Immature natural killer cell (primary cell): ENCODE measurements around the gene ARL2BP. TPM values are rescaled to one million over a fixed set of nuclear protein-coding genes. Genes with fewer than 3 reads are reported as not detected.

Source experiments
- DNase-seq, 3 donors: peaks; one replicate each; pipeline ENCODE4 v3.0.0; 2022; ENCODE audit warnings: mixed read lengths in 1 of 3
- H3K27ac Mint-ChIP-seq, 6 donors: one replicate each; pipeline ENCODE4 v1.8.0; 2020; ENCODE audit warnings: mixed read lengths in 6 of 6, mild to moderate bottlenecking in 5 of 6, inconsistent platforms in 4 of 6, moderate library complexity in 3 of 6
- H3K27me3 Mint-ChIP-seq, 3 donors: one replicate each; pipeline ENCODE4 v1.8.0; 2020 to 2021; ENCODE audit warnings: low read depth in 3 of 3, mild to moderate bottlenecking in 3 of 3, mixed read lengths in 3 of 3, moderate library complexity in 3 of 3, inconsistent platforms in 1 of 3
- H3K36me3 Mint-ChIP-seq, 3 donors: one replicate each; pipeline ENCODE4 v1.8.0; 2020; ENCODE audit warnings: mixed read lengths in 3 of 3, inconsistent platforms in 2 of 3, mild to moderate bottlenecking in 2 of 3
- H3K4me1 Mint-ChIP-seq, 2 donors: one replicate each; pipeline ENCODE4 v1.8.0; 2020; ENCODE audit warnings: inconsistent platforms in 2 of 2, mild to moderate bottlenecking in 2 of 2, mixed read lengths in 2 of 2, moderate library complexity in 1 of 2
- H3K4me3 Mint-ChIP-seq, 5 donors: one replicate each; pipeline ENCODE4 v1.8.0; 2020; ENCODE audit warnings: mild to moderate bottlenecking in 5 of 5, mixed read lengths in 5 of 5, inconsistent platforms in 3 of 5, moderate library complexity in 3 of 5
- H3K9me3 Mint-ChIP-seq, 6 donors: one replicate each; pipeline ENCODE4 v1.8.0; 2020; ENCODE audit warnings: mild to moderate bottlenecking in 6 of 6, mixed read lengths in 6 of 6, inconsistent platforms in 4 of 6, moderate library complexity in 3 of 6
- polyA plus RNA-seq, 3 donors: library from polyadenylated mRNA; unstranded; fragments of 300-500 nt; fragmentation: Illumina TruSeq; gene quantifications; one replicate each; pipeline ENCODE4 v1.2.3, GENCODE V29; 2021

The ARL2BP gene
- polyA plus RNA-seq, 3 donors from 2014 or later, result 130 to 221 (median 136) TPM

DNA sequence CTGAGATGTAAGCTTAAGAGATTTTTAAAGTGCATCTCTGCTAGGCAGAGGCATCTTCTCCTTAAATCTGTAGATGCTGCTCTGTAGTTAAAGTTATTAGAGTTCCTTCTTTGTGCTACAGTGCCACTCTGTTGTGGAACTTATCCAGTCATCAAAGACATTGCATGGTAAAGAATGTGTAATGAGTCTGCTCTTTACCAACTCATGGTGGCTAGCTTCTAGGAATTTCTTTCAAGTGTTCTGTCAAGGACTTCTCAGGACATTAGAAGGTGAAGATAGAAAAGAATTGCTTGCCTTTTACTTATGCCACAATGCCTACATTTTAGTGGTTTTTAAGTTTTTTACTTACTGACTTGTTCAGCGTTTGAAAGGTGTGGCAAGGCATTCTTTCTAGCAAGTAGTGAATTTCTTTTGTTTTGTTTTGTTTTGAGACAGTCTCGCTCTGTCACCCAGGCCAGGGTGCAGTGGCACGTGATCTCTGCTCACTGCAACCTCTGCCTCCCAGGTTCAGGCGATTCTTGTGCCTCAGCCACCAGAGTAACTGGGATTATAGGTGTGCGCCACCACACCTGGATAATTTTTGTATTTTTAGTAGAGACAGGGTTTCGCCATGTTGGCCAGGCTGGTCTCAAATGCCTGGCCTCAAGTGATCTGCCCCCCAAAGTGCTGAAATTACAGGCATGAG, 20.3 kb upstream of the ARL2BP start:
- Mint-ChIP-seq H3K27me3 (no peaks in the 10 kb centered on the region), H3K27ac (no peak overlapping the region), H3K36me3 (peaks cover 22 to 54% (median 47%) of the 10 kb centered on the region in 3 donors), H3K9me3 (no peaks in the 10 kb centered on the region), H3K4me1 (no peaks in the 10 kb centered on the region), H3K4me3 (no peak overlapping the region)
- no peak for DNase-seq

DNA sequence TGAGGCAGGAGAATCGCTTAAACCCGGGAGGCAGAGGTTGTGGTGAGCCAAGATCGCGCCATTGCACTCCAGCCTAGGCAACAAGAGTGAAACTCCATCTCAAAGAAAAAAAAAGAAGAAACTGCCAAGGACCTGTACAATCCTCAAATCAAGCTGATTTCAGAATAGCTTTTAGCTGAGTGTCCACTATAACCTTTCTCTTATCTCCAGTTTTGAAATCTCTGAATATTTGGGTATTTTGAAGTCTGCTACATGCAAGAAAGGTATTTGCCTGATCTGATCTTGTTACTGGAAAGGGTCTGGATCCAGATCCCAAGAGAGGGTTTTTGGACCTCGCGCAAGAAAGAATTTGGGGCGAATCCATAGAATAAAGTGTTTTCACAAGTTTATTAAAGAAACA, 19.1 kb upstream of the ARL2BP start:
- Mint-ChIP-seq H3K27ac (no peak overlapping the region), H3K36me3 (peaks cover 12 to 51% (median 41%) of the 10 kb centered on the region in 3 donors)

DNA sequence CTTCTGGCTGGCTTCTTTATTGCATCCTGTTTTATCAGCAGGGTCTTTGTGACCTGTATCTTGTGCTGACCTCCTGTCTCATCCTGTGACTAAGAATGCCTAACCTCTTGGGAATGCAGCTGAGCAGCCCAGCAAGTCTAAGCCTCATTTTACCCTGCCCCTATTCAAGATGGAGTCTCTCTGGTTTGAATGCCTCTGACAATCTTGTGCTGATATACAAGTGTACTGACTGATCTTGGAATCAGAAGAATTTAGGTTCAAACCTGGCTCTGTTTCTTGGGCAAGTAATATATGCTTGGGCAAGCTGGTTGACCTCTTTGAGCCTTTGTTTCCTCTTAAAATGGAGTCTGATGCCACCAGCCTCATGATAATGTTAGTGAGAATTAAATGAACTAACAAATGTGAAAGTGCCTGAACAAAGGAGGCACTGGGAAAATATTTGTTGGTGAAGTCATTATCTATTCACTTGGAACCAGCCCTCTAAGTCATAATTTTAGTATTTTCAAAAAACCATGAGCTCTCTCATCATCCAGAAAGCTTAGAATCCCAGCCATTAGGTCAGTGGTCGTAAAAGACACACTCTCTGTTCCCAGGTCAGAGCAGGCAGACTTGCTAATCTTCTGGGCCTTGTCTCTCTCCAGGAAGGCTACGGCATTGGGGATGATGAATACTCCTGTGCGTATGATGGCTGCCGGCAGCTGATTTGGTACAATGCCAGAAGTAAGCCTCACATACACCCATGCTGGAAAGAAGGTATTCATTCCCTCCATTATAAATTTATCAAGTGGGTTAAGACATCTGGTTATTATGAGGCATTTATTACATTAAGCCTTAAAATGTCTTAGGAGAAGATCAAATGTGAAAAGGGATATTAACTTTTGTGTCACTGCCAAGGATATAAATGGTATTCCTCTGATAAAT, 18.1 kb upstream of the ARL2BP start:
- Mint-ChIP-seq H3K4me1 (no peaks in the 10 kb centered on the region), H3K27me3 (no peaks in the 10 kb centered on the region), H3K9me3 (no peaks in the 10 kb centered on the region), H3K27ac (peak overlapping the region in 2 of 6 donors; percentile 28 to 41), H3K36me3 (peaks cover 16 to 50% (median 41%) of the 10 kb centered on the region in 3 donors), H3K4me3 (no peak overlapping the region)
- DNase-seq, result no peak

More for the DNA sequence above, 19.1 kb upstream of the ARL2BP start:
- H3K4me3 Mint-ChIP-seq, result no peak overlapping the region
- no peaks in the 10 kb centered on the region for H3K27me3 Mint-ChIP-seq
- no peaks in the 10 kb centered on the region for H3K4me1 Mint-ChIP-seq
- DNase-seq, result no peak
- no peaks in the 10 kb centered on the region for H3K9me3 Mint-ChIP-seq

DNA sequence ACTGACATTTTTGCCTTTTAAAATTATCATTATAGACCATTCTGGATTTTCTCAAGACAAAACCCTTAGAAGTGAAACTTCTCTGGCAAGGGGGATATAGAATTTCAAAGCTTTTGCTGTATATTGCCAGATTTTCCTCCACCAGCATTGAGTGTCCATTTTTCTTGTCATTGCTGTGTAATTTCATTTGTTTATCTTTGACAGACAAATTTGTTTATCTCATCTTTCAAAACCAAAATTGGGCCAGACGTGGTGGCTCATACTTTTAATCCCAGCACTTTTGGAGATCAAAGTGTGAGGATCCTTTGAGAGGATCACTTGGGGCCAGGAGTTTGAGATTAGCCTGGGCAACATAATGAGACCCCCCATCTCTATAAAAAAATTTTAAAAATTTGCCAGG, 16.0 kb upstream of the ARL2BP start:
- Mint-ChIP-seq H3K9me3 (no peaks in the 10 kb centered on the region), H3K27ac (no peak overlapping the region), H3K4me1 (no peaks in the 10 kb centered on the region), H3K36me3 (peaks cover 18 to 51% (median 36%) of the 10 kb centered on the region in 3 donors), H3K4me3 (no peak overlapping the region), H3K27me3 (no peaks in the 10 kb centered on the region)
- DNase-seq, result no peak

DNA sequence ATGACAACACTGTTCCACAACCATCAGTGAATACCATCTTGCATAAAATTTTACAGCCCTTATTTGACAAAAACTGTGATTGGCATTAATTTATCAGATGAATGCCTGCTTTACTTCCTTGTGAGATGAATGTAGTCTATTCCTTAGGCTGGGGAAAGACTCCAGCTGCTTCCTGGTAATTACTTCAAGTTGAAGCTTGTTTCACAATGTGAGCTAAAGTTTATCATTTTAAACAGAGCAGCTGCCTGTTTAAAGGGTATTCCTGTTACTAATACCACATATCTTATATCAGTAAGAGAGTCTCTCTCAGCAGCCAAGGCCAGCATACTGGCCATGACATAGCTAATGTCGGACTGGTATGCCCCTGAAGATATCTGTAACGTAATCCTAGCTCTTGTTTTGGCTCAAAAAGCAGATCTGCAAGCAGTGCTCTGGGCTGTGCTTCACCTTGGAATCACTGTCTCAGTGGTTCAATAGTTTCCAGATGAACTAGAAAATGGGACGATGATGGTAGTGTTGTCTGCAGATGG, 13.2 kb upstream of the ARL2BP start:
- DNase-seq, result no peak
- H3K27ac Mint-ChIP-seq, result no peak overlapping the region
- no peak overlapping the region for H3K4me3 Mint-ChIP-seq
- peaks cover 24 to 59% (median 44%) of the 10 kb centered on the region in 3 donors for H3K36me3 Mint-ChIP-seq
- no peaks in the 10 kb centered on the region for H3K4me1 Mint-ChIP-seq
- no peaks in the 10 kb centered on the region for H3K27me3 Mint-ChIP-seq
- no peaks in the 10 kb centered on the region for H3K9me3 Mint-ChIP-seq

DNA sequence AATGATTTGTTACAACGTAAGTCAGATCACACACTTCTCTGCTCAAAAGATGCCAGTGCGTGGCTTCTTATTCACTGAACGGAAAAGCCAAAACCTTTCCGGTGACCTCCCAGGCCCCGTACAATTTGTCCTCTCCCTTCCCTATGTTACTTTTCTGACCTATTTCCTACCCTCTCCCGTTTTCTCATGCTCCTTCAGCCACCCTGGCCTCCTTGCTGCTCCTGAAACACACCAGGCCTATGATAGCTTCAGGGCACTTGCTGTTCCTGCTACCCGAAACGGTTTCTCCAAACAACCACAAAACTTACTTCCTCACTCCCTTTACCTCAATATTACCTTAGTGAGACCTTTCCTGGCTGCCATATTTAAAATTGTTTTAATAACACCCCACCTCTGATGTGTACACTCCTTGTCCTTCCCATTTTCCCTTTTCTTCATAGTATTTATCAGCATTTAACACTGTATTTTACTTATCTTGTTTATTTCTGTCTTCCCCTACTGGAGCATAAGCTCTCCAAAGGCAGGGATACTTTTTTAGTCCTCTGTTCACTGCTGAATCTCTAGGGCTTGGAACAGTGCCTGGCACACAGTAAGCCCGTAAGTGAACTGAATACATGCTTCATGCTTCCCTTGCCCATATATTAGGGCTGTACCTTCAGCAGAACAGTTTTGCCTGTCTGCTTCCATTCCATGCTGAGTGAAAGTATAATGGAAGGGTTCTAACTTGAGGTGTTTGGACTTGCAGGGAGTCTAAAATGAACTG, 10.9 kb upstream of the ARL2BP start:
- no peaks in the 10 kb centered on the region for H3K4me1 Mint-ChIP-seq
- H3K27me3 Mint-ChIP-seq, result no peaks in the 10 kb centered on the region
- H3K9me3 Mint-ChIP-seq, result no peaks in the 10 kb centered on the region
- no peak for DNase-seq
- no peak overlapping the region for H3K4me3 Mint-ChIP-seq
- H3K36me3 Mint-ChIP-seq, result peaks cover 37 to 64% (median 43%) of the 10 kb centered on the region in 3 donors
- peak overlapping the region in 1 of 6 donors; percentile 9 for H3K27ac Mint-ChIP-seq

DNA sequence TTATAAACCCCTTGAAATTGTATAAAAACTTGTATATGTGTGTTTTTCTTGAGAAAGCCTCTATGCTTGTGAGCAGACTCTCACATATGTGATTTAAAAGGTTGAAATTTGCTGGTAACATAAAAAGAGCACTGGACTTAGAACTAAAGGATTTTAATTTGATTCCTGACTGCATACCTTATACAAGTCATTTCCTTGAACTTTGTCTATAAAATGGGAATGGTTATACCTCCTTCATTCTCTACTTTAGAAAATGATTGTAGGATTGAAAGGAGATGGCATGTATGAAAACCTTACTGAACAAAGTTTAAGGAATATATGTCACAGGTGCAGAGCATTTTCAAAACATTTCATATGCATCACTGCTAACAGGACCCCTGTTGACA, 10.4 kb upstream of the ARL2BP start:
- DNase-seq, result no peak
- Mint-ChIP-seq H3K4me1 (no peaks in the 10 kb centered on the region), H3K9me3 (no peaks in the 10 kb centered on the region), H3K27me3 (no peaks in the 10 kb centered on the region), H3K36me3 (peaks cover 39 to 66% (median 43%) of the 10 kb centered on the region in 3 donors), H3K27ac (no peak overlapping the region), H3K4me3 (no peak overlapping the region)

DNA sequence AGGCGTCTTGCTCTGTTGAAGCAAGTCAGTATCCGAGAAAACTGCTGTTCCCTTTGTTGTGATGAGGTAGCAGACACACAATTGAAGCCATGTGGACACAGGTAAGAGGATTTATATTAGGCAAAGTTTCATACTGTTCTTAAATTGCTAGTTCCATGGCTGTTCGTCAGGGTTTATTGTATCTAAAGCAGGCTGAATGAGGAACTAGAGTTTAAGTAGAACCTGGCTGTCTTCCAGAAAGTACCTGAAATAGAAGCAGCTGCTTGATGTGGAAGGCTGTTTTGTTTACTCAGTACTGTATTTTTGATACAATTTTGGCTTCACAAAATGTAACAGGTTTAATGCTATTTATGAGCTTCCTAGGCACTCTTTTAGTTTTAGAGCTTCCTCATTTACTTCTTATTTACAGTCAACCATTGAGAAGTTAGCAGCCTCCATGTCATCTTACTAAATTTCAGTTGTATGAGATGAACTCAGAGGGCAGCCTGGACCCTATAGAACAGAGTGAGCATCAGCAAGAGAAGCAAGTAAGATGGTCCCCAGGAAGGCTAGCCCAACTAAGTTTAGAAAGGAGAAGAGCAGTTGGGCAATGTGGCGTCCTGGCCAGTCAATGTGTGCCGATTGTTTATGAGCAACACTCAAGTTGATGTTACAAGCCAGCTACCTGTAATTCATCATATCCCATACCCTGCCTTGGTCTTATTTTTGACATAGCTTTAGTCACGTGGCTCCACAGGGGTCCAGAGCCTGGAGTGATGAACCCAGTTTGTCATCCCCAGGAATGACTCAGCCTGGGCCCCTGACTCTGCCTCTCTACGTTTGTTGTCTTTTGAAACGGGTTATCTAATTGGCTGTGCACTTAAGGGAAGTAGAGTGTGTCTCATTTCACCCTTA, 9.7 kb upstream of the ARL2BP start:
- peaks cover 39 to 66% (median 41%) of the 10 kb centered on the region in 3 donors for H3K36me3 Mint-ChIP-seq
- peak overlapping the region in 1 of 6 donors; percentile 40 for H3K27ac Mint-ChIP-seq
- DNase-seq, result no peak

DNA sequence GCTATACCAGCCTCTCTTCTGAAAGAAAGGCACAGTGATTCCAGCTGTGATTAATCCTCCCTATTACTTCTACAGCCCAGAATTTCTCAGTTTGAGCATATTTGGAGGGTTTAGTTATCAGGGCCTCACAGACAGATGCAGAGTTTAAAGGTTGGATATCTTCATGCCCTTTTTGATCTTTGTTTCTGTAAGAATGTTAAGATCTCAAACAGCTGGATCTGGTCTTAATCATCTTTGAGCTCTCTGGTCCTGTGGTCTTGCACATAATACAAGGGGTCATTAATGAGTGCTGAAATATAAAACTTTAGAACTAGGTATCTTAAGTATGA, 9.1 kb upstream of the ARL2BP start:
- no peaks in the 10 kb centered on the region for H3K9me3 Mint-ChIP-seq
- peaks cover 38 to 60% (median 38%) of the 10 kb centered on the region in 3 donors for H3K36me3 Mint-ChIP-seq
- no peaks in the 10 kb centered on the region for H3K27me3 Mint-ChIP-seq
- DNase-seq, result no peak
- H3K4me1 Mint-ChIP-seq, result no peaks in the 10 kb centered on the region
- no peak overlapping the region for H3K4me3 Mint-ChIP-seq
- H3K27ac Mint-ChIP-seq, result peak overlapping the region in 1 of 6 donors; percentile 7

More for the DNA sequence above, 9.7 kb upstream of the ARL2BP start:
- H3K4me1 Mint-ChIP-seq, result no peaks in the 10 kb centered on the region
- H3K27me3 Mint-ChIP-seq, result no peaks in the 10 kb centered on the region
- H3K4me3 Mint-ChIP-seq, result no peak overlapping the region
- no peaks in the 10 kb centered on the region for H3K9me3 Mint-ChIP-seq

DNA sequence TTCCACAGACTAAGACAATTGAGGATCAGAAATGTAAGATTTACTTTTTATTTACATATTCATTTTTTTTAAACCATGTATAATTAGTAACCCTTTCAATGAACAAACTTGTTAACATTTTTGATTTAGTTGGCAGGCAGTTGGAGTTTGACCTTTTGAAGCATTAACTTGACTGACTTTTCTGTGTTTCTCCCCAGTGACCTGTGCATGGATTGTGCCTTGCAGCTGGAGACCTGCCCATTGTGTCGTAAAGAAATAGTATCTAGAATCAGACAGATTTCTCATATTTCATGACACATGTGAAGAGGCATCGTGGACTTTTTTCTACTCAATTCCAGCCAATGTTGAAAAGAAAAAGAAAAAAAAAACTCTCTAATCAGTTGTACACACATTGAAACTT, 6.4 kb upstream of the ARL2BP start:
- Mint-ChIP-seq H3K27me3 (no peaks in the 10 kb centered on the region), H3K36me3 (peaks cover 27 to 40% (median 32%) of the 10 kb centered on the region in 3 donors), H3K27ac (no peak overlapping the region), H3K4me3 (no peak overlapping the region), H3K4me1 (no peaks in the 10 kb centered on the region), H3K9me3 (no peaks in the 10 kb centered on the region)
- no peak for DNase-seq

DNA sequence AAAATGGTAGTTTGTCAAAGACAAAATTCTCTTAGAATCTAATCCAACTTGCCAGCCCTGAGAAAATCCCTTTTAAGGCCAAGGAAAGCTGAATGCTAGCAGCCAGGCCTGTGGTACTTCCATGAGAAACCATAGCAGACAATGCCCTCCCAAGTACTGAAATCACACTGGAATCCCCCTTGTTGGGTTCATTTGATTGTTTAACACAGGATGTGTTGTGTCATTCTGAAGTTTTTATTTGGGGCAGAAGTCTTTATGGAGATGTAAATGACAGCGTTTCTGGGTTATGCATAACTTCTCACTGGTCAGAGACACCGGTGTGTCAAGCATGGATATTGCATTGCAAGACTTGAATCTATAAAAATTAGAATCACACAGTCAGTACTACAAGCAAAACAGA, 6.0 kb upstream of the ARL2BP start:
- Mint-ChIP-seq H3K27me3 (peaks cover 0 to 2% (median 0%) of the 10 kb centered on the region in 3 donors), H3K4me1 (peaks cover 2 to 3% of the 10 kb centered on the region in 2 donors), H3K4me3 (no peak overlapping the region), H3K9me3 (no peaks in the 10 kb centered on the region), H3K36me3 (peaks cover 23 to 35% (median 28%) of the 10 kb centered on the region in 3 donors), H3K27ac (no peak overlapping the region)
- no peak for DNase-seq

DNA sequence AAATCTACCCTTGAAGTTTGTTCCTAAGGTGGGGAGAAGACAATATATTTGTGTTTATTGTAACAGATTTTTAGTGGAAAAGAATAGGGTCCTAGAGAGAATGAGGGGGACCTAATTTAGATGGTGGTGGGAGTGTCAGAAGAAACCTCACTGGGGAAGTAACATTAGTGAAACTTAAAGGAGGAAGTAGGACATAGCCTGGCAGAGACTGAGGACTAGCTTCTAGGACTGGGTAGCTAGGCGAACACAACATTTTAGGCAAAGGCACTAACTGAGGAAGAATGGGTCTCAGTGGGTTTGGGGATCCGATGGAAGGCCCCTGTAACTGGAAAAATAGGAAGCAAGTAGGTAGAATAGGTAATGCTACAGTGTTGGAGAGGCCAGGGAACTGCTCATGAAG, 4.2 kb upstream of the ARL2BP start:
- H3K36me3 Mint-ChIP-seq, result peaks cover 14 to 25% (median 24%) of the 10 kb centered on the region in 3 donors
- no peak for DNase-seq
- no peak overlapping the region for H3K4me3 Mint-ChIP-seq
- H3K27ac Mint-ChIP-seq, result peak overlapping the region in 1 of 6 donors; percentile 20
- peaks cover 14 to 15% of the 10 kb centered on the region in 2 donors for H3K4me1 Mint-ChIP-seq
- H3K27me3 Mint-ChIP-seq, result peaks cover 1 to 9% (median 4%) of the 10 kb centered on the region in 3 donors
- no peaks in the 10 kb centered on the region for H3K9me3 Mint-ChIP-seq

DNA sequence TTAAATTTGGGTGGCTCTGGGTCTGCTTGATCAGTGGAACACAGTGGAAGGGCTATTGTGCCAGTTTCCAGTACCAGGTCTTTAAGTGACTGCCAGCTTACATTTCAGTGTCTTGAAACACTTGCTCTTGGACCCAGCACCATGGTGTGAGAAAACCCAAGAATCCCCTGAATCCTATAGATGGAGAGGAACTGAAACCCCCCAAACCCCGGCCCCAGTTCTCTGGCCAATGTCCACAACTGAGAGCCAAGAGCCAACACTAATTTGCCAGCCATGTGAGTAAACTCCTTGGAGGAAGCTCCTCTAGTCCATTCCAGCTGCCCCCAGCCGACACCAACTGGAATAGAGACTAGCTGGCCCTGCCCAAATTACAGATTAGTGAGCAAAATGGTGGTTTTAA, 2.4 kb upstream of the ARL2BP start:
- Mint-ChIP-seq H3K36me3 (peaks cover 8 to 19% (median 16%) of the 10 kb centered on the region in 3 donors), H3K4me3 (peak overlapping the region in 2 of 5 donors; percentile 27 to 32), H3K27me3 (peaks cover 1 to 9% (median 4%) of the 10 kb centered on the region in 3 donors), H3K9me3 (no peaks in the 10 kb centered on the region), H3K27ac (peak overlapping the region in 4 of 6 donors; percentile 14 to 40 (median 26)), H3K4me1 (peaks cover 20% of the 10 kb centered on the region in 2 donors)
- DNase-seq, result no peak
